ENCODE results near the gene CBX7.

CBX7 gene

DNA sequence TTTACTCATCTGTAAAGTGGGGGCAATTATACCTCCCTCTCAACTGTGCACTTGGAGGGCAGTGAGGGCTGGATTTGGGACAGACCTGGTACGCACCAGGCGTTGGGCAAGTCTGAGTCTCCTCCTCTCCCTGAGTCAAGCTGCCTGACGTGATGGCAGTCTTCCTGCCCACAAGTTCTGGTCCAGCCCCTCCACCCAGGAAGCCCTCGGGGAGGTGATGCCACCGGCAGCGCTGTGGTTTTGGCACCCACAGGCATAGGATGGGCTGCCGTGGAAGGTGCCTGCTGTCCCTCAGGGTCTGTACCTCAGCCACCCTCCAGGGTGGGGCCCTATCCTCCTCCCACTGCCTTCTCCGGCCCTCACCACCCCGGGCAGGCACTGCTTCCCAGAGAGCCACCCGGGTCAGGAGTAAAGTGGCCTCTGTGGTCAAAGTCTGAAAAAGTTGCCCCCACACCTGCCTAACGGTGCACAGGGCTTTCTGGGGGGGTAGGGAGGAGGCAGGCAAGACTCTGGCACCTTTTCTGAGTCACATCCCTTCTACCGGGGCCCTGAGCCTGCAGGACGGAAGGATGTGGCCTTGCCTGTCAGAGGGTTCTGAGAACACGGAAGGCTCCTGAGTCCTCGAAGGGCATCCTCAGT, 61.9 kb downstream of the CBX7 start:
- peak; percentile 84 for DNase-seq

DNA sequence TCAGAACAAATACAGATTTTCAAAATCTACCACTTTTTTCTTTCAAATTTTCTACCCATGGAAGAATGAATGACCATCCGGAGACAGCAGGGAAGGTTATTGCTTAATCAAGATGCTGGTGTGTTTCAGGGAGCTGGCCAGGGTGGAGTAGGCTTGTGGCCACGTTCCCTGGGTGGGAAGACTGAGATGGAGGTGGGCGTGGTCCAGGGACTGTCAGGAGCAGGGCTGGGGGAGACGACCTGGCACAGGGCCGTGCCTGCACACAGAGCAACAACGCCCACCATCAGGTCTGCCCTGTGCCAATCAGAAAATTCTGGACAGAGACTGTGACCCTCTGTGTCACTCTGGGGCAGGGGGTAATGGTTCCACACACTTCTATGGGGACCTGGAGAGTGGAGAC, 62.6 kb downstream of the CBX7 start:
- DNase-seq, result no peak

DNA sequence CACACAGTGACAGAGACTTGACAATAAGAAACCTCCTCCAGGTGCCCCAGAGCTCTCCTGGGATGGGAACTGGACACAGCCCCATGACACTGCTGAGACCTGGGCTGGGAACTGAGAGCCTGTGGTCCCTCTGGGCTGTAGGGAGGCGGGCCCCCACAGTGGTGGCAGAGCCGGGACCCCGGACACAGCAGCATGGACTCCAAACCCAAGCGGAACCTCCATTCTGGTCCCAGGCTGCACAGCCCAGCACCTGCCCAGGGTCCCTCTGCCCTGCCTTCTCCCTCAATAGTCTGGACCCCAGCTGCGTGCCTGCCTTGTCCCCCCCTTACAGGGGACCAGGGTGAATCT, 63.8 kb downstream of the CBX7 start:
- DNase-seq, result no peak

DNA sequence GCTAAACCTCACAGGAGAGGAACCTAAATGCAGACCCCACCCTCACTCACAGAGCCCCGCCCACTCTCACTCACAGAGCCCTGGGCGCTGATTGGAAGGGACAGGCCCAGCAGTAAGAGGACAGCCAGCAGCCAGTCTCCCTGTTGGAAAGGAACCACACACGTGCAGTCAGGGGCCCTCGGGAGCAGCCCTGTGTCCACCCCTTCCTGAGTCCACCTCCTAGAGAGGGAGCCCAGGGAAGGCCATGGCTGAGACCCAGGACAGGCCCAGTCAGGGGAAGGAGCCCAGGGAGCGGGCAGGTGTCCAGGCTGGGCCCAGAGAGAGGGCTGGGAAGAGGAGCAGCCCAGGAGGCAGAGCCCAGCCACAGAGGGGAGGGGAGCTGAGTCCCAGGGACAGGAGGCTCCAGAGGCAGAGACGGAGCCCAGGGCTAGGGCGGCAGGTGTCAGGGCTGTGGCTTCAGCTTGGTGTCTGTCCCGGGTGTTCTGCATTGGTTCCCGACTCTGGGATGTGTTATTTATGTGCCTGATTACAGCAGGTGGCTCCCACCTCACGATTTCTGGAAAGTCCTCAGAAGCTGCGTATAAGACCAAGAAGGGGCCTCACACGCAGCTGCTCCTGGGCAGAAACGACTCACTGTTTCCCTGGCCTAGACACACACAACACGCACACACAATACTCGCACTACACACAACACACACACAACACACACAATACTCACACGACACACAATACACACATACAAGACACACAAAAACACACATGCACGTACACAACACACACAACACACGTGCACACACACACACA, 64.4 kb downstream of the CBX7 start:
- no peak for DNase-seq

DNA sequence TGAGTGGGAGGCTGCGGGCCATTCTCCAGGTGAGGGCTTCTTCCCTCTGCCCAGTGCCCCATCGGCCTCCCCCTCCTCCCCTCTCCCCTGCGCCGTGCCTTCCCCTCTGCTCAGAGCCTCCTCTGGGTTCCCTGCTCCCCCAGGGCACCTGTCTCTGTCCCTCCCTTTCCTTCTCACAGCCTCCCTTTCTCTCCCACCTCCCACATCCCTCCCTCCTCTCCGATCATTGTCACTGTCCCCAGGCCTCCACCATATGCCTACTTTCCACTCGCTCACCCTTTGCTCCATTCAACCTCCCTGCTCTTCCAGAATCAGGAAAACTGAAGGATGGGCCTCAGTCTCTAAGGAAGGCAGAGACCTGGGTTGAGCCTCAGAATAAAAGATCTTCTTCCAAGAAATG, 65.4 kb downstream of the CBX7 start:
- no peak for DNase-seq

DNA sequence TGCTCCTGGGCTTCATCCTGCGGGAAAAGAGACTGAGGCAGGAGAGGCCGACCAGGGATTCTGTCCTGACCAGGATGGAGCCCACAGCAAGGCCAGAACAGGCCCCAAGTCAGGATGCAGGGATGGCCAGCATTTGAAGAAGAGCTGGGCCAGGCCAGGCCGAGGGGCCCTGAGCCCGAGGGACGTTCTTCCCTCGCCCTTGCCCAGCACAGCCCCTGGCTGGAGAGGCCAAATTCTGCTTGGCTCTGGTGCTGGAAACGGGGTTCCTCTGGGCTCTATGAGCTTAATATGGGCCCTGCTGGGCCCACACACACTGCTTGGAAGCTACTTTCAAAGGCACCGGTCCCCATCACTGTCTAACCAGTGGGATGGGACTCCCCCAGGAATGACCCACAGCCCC, 67.8 kb downstream of the CBX7 start:
- DNase-seq, result no peak

DNA sequence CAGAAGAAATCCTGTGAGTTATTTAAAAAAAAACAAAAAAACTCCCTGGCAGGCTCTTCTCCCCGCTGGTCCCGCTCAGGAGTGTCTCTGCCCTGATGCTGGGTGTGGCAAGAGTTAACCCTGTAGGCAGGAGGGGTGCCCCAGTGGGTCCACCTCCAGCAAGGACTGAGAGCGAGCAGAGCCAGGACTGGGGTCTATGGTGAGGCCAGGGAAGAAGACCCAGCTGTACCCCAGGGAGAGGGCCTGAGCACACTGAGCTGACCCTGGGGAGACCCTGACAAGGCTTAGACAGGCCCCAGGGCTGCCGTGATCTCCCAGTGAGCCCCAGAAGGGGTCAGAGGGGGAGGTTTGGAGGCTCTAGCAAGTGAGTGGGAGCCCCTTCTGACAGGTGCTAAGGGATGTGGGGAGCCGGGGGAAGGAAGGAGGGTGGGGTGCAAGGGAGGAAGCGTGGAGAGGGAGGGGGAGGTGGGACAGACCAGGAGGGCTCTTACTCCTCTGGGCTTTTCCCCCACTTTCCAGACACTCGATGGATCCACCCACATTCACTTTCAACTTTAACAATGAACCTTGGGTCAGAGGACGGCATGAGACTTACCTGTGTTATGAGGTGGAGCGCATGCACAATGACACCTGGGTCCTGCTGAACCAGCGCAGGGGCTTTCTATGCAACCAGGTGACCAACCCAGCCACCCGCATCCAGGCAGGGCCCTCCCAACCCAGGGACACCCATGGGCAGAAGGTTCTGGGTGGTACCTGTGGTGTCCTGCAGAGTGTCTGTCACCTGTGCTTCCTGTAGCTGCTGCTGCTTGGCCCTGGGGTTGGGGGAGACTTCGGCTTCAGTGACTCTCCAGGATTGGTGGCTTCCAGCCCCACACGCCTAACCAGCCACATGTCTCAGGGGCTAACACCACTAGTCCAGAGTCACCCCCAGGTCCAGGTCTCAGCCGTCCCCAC, 69.0 kb downstream of the CBX7 start:
- DNase-seq, result no peak

DNA sequence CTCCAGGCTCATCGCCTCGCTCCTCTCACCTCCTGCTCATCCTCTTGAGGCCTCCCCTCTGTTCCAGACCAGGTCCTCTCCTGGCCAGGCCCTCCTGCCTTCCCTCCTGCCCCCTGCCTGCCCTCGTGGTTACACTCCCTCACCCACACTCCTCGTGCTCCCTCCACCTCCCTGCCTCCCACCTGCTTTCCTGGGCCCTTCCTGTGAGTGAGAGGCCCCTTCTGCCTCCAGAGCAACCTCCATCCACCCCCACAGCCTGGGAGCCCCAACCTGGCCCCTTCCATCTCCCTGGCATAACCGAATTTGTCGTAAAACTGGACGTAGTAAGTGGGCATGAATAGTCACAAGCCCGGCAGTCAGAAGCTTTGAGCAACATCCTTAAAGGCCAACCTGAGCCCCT, 70.9 kb downstream of the CBX7 start:
- no peak for DNase-seq

DNA sequence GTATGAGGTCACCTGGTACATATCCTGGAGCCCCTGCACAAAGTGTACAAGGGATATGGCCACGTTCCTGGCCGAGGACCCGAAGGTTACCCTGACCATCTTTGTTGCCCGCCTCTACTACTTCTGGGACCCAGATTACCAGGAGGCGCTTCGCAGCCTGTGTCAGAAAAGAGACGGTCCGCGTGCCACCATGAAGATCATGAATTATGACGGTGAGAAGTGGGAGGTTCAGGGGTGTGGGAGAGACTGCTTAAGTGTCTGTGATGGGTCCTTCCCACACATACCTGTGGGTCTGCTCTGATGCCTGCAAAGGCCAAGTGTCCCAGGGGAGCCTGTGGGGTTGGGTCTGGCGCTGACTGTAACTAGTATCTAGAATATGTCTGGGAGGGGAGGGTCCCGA, 71.5 kb downstream of the CBX7 start:
- no peak for DNase-seq
